Fibroblast of lung (primary cell): Measurements from ENCODE around the gene TRAT1. TPM values are rescaled to one million over a fixed set of nuclear protein-coding genes. Genes with fewer than 3 reads are reported as not detected.

Source experiments
- DNase-seq, 2 donors: peaks; one replicate each; pipeline versions ENCODE4 v3.0.0 to v3.0.0-alpha.2; 2010; ENCODE audit warnings: low read depth in 2 of 2
- H2AFZ ChIP-seq: 2 replicates; pipeline ENCODE4 v1.5.1; 2012; ENCODE audit warnings: low read length, control low read depth, inconsistent platforms
- H3K27ac ChIP-seq: 2 replicates; pipeline ENCODE4 v1.5.1; 2011; ENCODE audit warnings: low read length, control low read depth; ENCODE audit not compliant: insufficient read depth
- H3K27me3 ChIP-seq: 2 replicates; pipeline ENCODE4 v1.5.1; 2011; ENCODE audit warnings: mild to moderate bottlenecking, low read length; ENCODE audit not compliant: control insufficient read depth, insufficient read depth
- H3K36me3 ChIP-seq: 2 replicates; pipeline ENCODE4 v1.5.1; 2011; ENCODE audit warnings: low read length; ENCODE audit not compliant: control insufficient read depth, insufficient read depth
- H3K4me1 ChIP-seq: 2 replicates; pipeline ENCODE4 v1.5.1; 2011; ENCODE audit warnings: low read length; ENCODE audit not compliant: control insufficient read depth, insufficient read depth; ENCODE audit errors: extremely low read depth
- H3K4me2 ChIP-seq: 2 replicates; pipeline ENCODE4 v1.5.1; 2011; ENCODE audit warnings: low read length, control low read depth; ENCODE audit not compliant: insufficient read depth; ENCODE audit errors: extremely low read depth
- H3K4me3 ChIP-seq, 4 experiments: fragments of 200-600 bp in 1 of 4; sonication (generic) in 1 of 4; replicated peaks in 1 of 4; 2 replicates each; pipeline ENCODE4 v1.5.1; 2011 to 2016; ENCODE audit warnings: low read length in 4 of 4, low read depth in 3 of 4, mild to moderate bottlenecking in 3 of 4, control low read depth in 2 of 4, inconsistent platforms in 1 of 4, mixed read lengths in 1 of 4; ENCODE audit not compliant: insufficient read depth in 1 of 4; ENCODE audit errors: control extremely low read depth in 1 of 4
- H3K79me2 ChIP-seq: 2 replicates; pipeline ENCODE4 v1.5.1; 2012; ENCODE audit warnings: mild to moderate bottlenecking, low read length, inconsistent platforms; ENCODE audit not compliant: control insufficient read depth, insufficient read depth
- H3K9ac ChIP-seq: 2 replicates; pipeline ENCODE4 v1.5.1; 2011; ENCODE audit warnings: mild to moderate bottlenecking, low read length, control low read depth; ENCODE audit not compliant: insufficient read depth
- H3K9me3 ChIP-seq: 2 replicates; pipeline ENCODE4 v1.5.1; 2012; ENCODE audit warnings: low read depth, low read length; ENCODE audit not compliant: control insufficient read depth, insufficient read depth
- H4K20me1 ChIP-seq: 2 replicates; pipeline ENCODE4 v1.5.1; 2011; ENCODE audit warnings: low read length; ENCODE audit not compliant: control insufficient read depth, insufficient read depth; ENCODE audit errors: extremely low read depth
- CTCF ChIP-seq, 2 donors: IDR thresholded peaks in 1 of 2; conservative IDR thresholded peaks in 1 of 2; 1 replicate in 1 of 2; 2 replicates in 1 of 2; pipeline ENCODE4 v1.5.1; 2011 to 2012; ENCODE audit warnings: low read length in 2 of 2, control low read depth in 1 of 2, inconsistent platforms in 1 of 2, low read depth in 1 of 2, mild to moderate bottlenecking in 1 of 2
- EZH2 ChIP-seq: IDR thresholded peaks from 2 replicates; pipeline ENCODE4 v1.5.1; 2012; ENCODE audit warnings: low read length, control low read depth, mild to moderate bottlenecking; ENCODE audit errors: missing control alignments
- polyA plus RNA-seq, 2 donors: library from polyadenylated mRNA; depleted of rRNA in 1 of 2; stranded (reverse) in 1 of 2; unstranded in 1 of 2; fragments of >200 nt; gene quantifications; 2 replicates each; pipeline ENCODE4 v1.2.1, GENCODE V29; 2011 to 2012; ENCODE audit warnings: missing spikeins in 1 of 2
- total RNA-seq: library from RNA; depleted of rRNA; stranded (reverse); fragments of >200 nt; gene quantifications from 2 replicates; pipeline ENCODE4 v1.2.1, GENCODE V29; 2014

Gene TRAT1
- total and polyA plus RNA-seq, 2 donors (not counting 1 experiment from before 2014, with no cell fraction given), result not detected

- TF ChIP-seq CTCF (conservative IDR thresholded peaks at IDR 0.05 in 1 of 2, IDR thresholded peaks at IDR 0.05 in 1 of 2; ENCODE audit: low read depth in 1 of 2, low read length in 2 of 2), result no peak
- no peak for TF ChIP-seq EZH2
- Histone ChIP-seq H3K9me3 (no peaks in the 10 kb centered on the region), H3K4me3 (no peak overlapping the region), H3K9ac (no peak overlapping the region), H3K36me3 (no peaks in the 10 kb centered on the region), H3K27ac (no peak overlapping the region), H3K4me2 (no peak overlapping the region), H4K20me1 (no peaks in the 10 kb centered on the region), H2AFZ (no peak overlapping the region), H3K79me2 (no peaks in the 10 kb centered on the region), H3K4me1 (no peaks in the 10 kb centered on the region), H3K27me3 (no peaks in the 10 kb centered on the region)
- no peak for DNase-seq
Observed at GRCh38 chr3:108897883-108898282, 75.3 kb downstream of the TRAT1 start.

- Histone ChIP-seq H3K79me2 (no peaks in the 10 kb centered on the region), H3K27ac (no peak overlapping the region), H3K4me1 (no peaks in the 10 kb centered on the region), H3K4me3 (no peak overlapping the region), H3K9me3 (no peaks in the 10 kb centered on the region), H3K4me2 (no peak overlapping the region), H3K27me3 (no peaks in the 10 kb centered on the region), H2AFZ (no peak overlapping the region), H3K36me3 (no peaks in the 10 kb centered on the region), H4K20me1 (no peaks in the 10 kb centered on the region), H3K9ac (no peak overlapping the region)
- DNase-seq, result no peak
- TF ChIP-seq EZH2 (no peak), CTCF (conservative IDR thresholded peaks at IDR 0.05 in 1 of 2, IDR thresholded peaks at IDR 0.05 in 1 of 2; ENCODE audit: low read depth in 1 of 2, low read length in 2 of 2) (no peak)
Observed at GRCh38 chr3:108899530-108899929, 76.9 kb downstream of the TRAT1 start.

Other genes starting within 250 kb of the TRAT1 start
- 5.4 and 10.1 TPM in 2 replicates for gene CIP2A, start 233.3 kb upstream of the TRAT1 start, total RNA-seq
- 7.9 and 20.2 TPM in 2 replicates for gene CIP2A, start 233.3 kb upstream of the TRAT1 start, polyA plus RNA-seq
- 19.3 and 26.4 TPM in 2 replicates for gene DZIP3, start 233.1 kb upstream of the TRAT1 start, total RNA-seq
- 10.2 and 11.0 TPM in 2 replicates for gene DZIP3, start 233.1 kb upstream of the TRAT1 start, polyA plus RNA-seq
- not detected in 2 replicates for gene RETNLB, start 65.4 kb upstream of the TRAT1 start, total RNA-seq
- gene RETNLB, start 65.4 kb upstream of the TRAT1 start, polyA plus RNA-seq, result not detected in 2 replicates
- gene GUCA1C, start 131.1 kb downstream of the TRAT1 start, total RNA-seq, result not detected in 2 replicates
- gene GUCA1C, start 131.1 kb downstream of the TRAT1 start, polyA plus RNA-seq, result not detected in 2 replicates